ENCODE measurements around the gene CA7. TPM values are rescaled to one million over a fixed set of nuclear protein-coding genes. Genes with fewer than 3 reads are reported as not detected.
A peak's percentile ranks its signal among the peaks of the same experiment; 100 is the strongest.
"Not testable (repeated sequence)": the region's sequence is repeated elsewhere in the genome, so short reads cannot be mapped to it uniquely, and the experiment has no call there.

CA7 gene
- total and polyA plus RNA-seq, 4 donors = 12.8 TPM; not detected in 3

- no peak for ATAC-seq (ENCODE audit: low FRiP score)
- Histone ChIP-seq H3K9me3 (ENCODE audit: control insufficient read depth, low read length) (no peaks in the 10 kb centered on the region), H3K27me3 (ENCODE audit: control insufficient read depth in 1 of 2, insufficient read depth in 2 of 2, low read length in 1 of 2) (no peaks in the 10 kb centered on the region), H3K36me3 (ENCODE audit: control insufficient read depth in 1 of 2, insufficient read depth in 2 of 2, low read length in 1 of 2) (no peaks in the 10 kb centered on the region), H3K4me3 (ENCODE audit: low read length in 2 of 2) (no peak overlapping the region), H3K4me1 (ENCODE audit: control insufficient read depth in 1 of 2, insufficient read depth in 2 of 2, low read length in 2 of 2) (no peaks in the 10 kb centered on the region), H3K27ac (ENCODE audit: low read depth in 1 of 2, low read length in 2 of 2) (no peak overlapping the region)
- 31 to 40% methylated on average over 4 of the region's 4 CpGs for WGBS, 2 donors
- intact Hi-C loops (cut with DNase I) = no loop called here
- DNase-seq = peak; percentile 58 to 75
These were observed 14.7 kb downstream of the CA7 start for GRCh38 chr16:66858740-66859396.

- ATAC-seq (ENCODE audit: low FRiP score) (no peak), DNase-seq (peak; percentile 11 to 43)
- H3K27me3 ChIP-seq (ENCODE audit: control insufficient read depth in 1 of 2, insufficient read depth in 2 of 2, low read length in 1 of 2) = no peaks in the 10 kb centered on the region
These were observed 15.3 kb downstream of the CA7 start for GRCh38 chr16:66859397-66860068.

GRCh38 chr16:66862023-66862520 is 17.9 kb downstream of the CA7 start:
- no peaks in the 10 kb centered on the region for H3K36me3 ChIP-seq (ENCODE audit: control insufficient read depth in 1 of 2, insufficient read depth in 2 of 2, low read length in 1 of 2)
- no peaks in the 10 kb centered on the region for H3K9me3 ChIP-seq (ENCODE audit: control insufficient read depth, low read length)
- 87 to 93% methylated on average over 8 of the region's 8 CpGs for WGBS, 2 donors
- H3K4me1 ChIP-seq (ENCODE audit: control insufficient read depth in 1 of 2, insufficient read depth in 2 of 2, low read length in 2 of 2) = no peaks in the 10 kb centered on the region
- no peak overlapping the region for H3K27ac ChIP-seq (ENCODE audit: low read depth in 1 of 2, low read length in 2 of 2)
- no peaks in the 10 kb centered on the region for H3K27me3 ChIP-seq (ENCODE audit: control insufficient read depth in 1 of 2, insufficient read depth in 2 of 2, low read length in 1 of 2)
- ATAC-seq (ENCODE audit: low FRiP score) (no peak), DNase-seq (peak in 1 of 2 donors; percentile 68)
- H3K4me3 ChIP-seq (ENCODE audit: low read length in 2 of 2) = no peak overlapping the region
- intact Hi-C loops (cut with DNase I) = loop anchor here (10.0 kb wide), 2 partner anchors 127 to 457 kb away; no protein-coding TSS in a partner anchor

More at GRCh38 chr16:66859397-66860068, 15.3 kb downstream of the CA7 start:
- 67 to 68% methylated on average over 3 of the region's 3 CpGs for WGBS, 2 donors
- no peaks in the 10 kb centered on the region for H3K4me1 ChIP-seq (ENCODE audit: control insufficient read depth in 1 of 2, insufficient read depth in 2 of 2, low read length in 2 of 2)
- no peaks in the 10 kb centered on the region for H3K9me3 ChIP-seq (ENCODE audit: control insufficient read depth, low read length)
- H3K4me3 ChIP-seq (ENCODE audit: low read length in 2 of 2) = no peak overlapping the region
- H3K36me3 ChIP-seq (ENCODE audit: control insufficient read depth in 1 of 2, insufficient read depth in 2 of 2, low read length in 1 of 2) = no peaks in the 10 kb centered on the region
- H3K27ac ChIP-seq (ENCODE audit: low read depth in 1 of 2, low read length in 2 of 2) = no peak overlapping the region
- intact Hi-C loops (cut with DNase I) = loop anchor here (10.0 kb wide), 2 partner anchors 125 to 455 kb away; no protein-coding TSS in a partner anchor

GRCh38 chr16:66863707-66864106 is 19.5 kb downstream of the CA7 start:
- intact Hi-C loops (cut with DNase I) = loop anchor here (10.0 kb wide), 2 partner anchors 129 to 459 kb away; no protein-coding TSS in a partner anchor
- H3K36me3 ChIP-seq (ENCODE audit: control insufficient read depth in 1 of 2, insufficient read depth in 2 of 2, low read length in 1 of 2) = no peaks in the 10 kb centered on the region
- no peak overlapping the region for H3K27ac ChIP-seq (ENCODE audit: low read depth in 1 of 2, low read length in 2 of 2)
- ATAC-seq (ENCODE audit: low FRiP score) = no peak
- H3K9me3 ChIP-seq (ENCODE audit: control insufficient read depth, low read length) = no peaks in the 10 kb centered on the region
- no peaks in the 10 kb centered on the region for H3K4me1 ChIP-seq (ENCODE audit: control insufficient read depth in 1 of 2, insufficient read depth in 2 of 2, low read length in 2 of 2)
- DNase-seq = no peak
- no peaks in the 10 kb centered on the region for H3K27me3 ChIP-seq (ENCODE audit: control insufficient read depth in 1 of 2, insufficient read depth in 2 of 2, low read length in 1 of 2)
- H3K4me3 ChIP-seq (ENCODE audit: low read length in 2 of 2) = no peak overlapping the region

GRCh38 chr16:66869424-66869823 is 25.2 kb downstream of the CA7 start:
- DNase-seq (no peak), ATAC-seq (ENCODE audit: low FRiP score) (no peak)
- H3K4me1 ChIP-seq (ENCODE audit: control insufficient read depth in 1 of 2, insufficient read depth in 2 of 2, low read length in 2 of 2) = no peaks in the 10 kb centered on the region
- H3K9me3 ChIP-seq (ENCODE audit: control insufficient read depth, low read length) = no peaks in the 10 kb centered on the region
- no peaks in the 10 kb centered on the region for H3K36me3 ChIP-seq (ENCODE audit: control insufficient read depth in 1 of 2, insufficient read depth in 2 of 2, low read length in 1 of 2)
- 91 to 100% methylated on average over 1 of the region's 1 CpG for WGBS, 2 donors
- H3K27ac ChIP-seq (ENCODE audit: low read depth in 1 of 2, low read length in 2 of 2) = no peak overlapping the region
- intact Hi-C loops (cut with DNase I) = loop anchor here (5.0 to 10.0 kb wide), 5 partner anchors 135 to 467 kb away; no protein-coding TSS in a partner anchor
- no peak overlapping the region for H3K4me3 ChIP-seq (ENCODE audit: low read length in 2 of 2)
- H3K27me3 ChIP-seq (ENCODE audit: control insufficient read depth in 1 of 2, insufficient read depth in 2 of 2, low read length in 1 of 2) = no peaks in the 10 kb centered on the region

- ATAC-seq (ENCODE audit: low FRiP score); H3K27me3 ChIP-seq (ENCODE audit: control insufficient read depth in 1 of 2, insufficient read depth in 2 of 2, low read length in 1 of 2); H3K36me3 ChIP-seq (ENCODE audit: control insufficient read depth in 1 of 2, insufficient read depth in 2 of 2, low read length in 1 of 2); H3K4me1 ChIP-seq (ENCODE audit: control insufficient read depth in 1 of 2, insufficient read depth in 2 of 2, low read length in 2 of 2); intact Hi-C loops (cut with DNase I); H3K9me3 ChIP-seq (ENCODE audit: control insufficient read depth, low read length); H3K4me3 ChIP-seq (ENCODE audit: low read length in 2 of 2); H3K27ac ChIP-seq (ENCODE audit: low read depth in 1 of 2, low read length in 2 of 2): not testable (repeated sequence)
- DNase-seq = peak in 1 of 2 donors; percentile 8
- 87 to 100% methylated on average over 2 of the region's 2 CpGs for WGBS, 2 donors
These were observed 27.1 kb downstream of the CA7 start for GRCh38 chr16:66871363-66871762.

GRCh38 chr16:66871840-66872239 is 27.6 kb downstream of the CA7 start:
- ATAC-seq (ENCODE audit: low FRiP score) (no peak), DNase-seq (no peak)
- H3K4me3 ChIP-seq (ENCODE audit: low read length in 2 of 2) = no peak overlapping the region
- no peaks in the 10 kb centered on the region for H3K36me3 ChIP-seq (ENCODE audit: control insufficient read depth in 1 of 2, insufficient read depth in 2 of 2, low read length in 1 of 2)
- intact Hi-C loops (cut with DNase I) = no loop called here
- no peaks in the 10 kb centered on the region for H3K9me3 ChIP-seq (ENCODE audit: control insufficient read depth, low read length)
- H3K4me1 ChIP-seq (ENCODE audit: control insufficient read depth in 1 of 2, insufficient read depth in 2 of 2, low read length in 2 of 2) = no peaks in the 10 kb centered on the region
- H3K27ac ChIP-seq (ENCODE audit: low read depth in 1 of 2, low read length in 2 of 2) = no peak overlapping the region
- 82 to 92% methylated on average over 3 of the region's 3 CpGs for WGBS, 2 donors
- H3K27me3 ChIP-seq (ENCODE audit: control insufficient read depth in 1 of 2, insufficient read depth in 2 of 2, low read length in 1 of 2) = no peaks in the 10 kb centered on the region

- no peak for DNase-seq
- intact Hi-C loops (cut with DNase I) = no loop called here
- WGBS, 2 donors = 61 to 65% methylated on average over 4 of the region's 4 CpGs
- Histone ChIP-seq H3K4me3 (ENCODE audit: low read length in 2 of 2) (no peak overlapping the region), H3K4me1 (ENCODE audit: control insufficient read depth in 1 of 2, insufficient read depth in 2 of 2, low read length in 2 of 2) (no peaks in the 10 kb centered on the region), H3K27me3 (ENCODE audit: control insufficient read depth in 1 of 2, insufficient read depth in 2 of 2, low read length in 1 of 2) (no peaks in the 10 kb centered on the region), H3K9me3 (ENCODE audit: control insufficient read depth, low read length) (no peaks in the 10 kb centered on the region), H3K27ac (ENCODE audit: low read depth in 1 of 2, low read length in 2 of 2) (no peak overlapping the region), H3K36me3 (ENCODE audit: control insufficient read depth in 1 of 2, insufficient read depth in 2 of 2, low read length in 1 of 2) (no peaks in the 10 kb centered on the region)
- no peak for ATAC-seq (ENCODE audit: low FRiP score)
These were observed 28.3 kb downstream of the CA7 start for GRCh38 chr16:66872559-66872942.

Data from aorta (tissue), 5 donors.